ENCODE data around the gene PRKAG2.

Gene PRKAG2

GRCh38 chr7:151633516-151633812 lies 243.5 kb downstream of the PRKAG2 start:
- Histone ChIP-seq H3K27me3 (ENCODE audit: control insufficient read depth in 1 of 2, insufficient read depth in 2 of 2, low read length in 2 of 2) (no peaks in the 10 kb centered on the region), H3K9me3 (ENCODE audit: control insufficient read depth in 2 of 2, low read length in 2 of 2) (peaks cover 0 to 3% of the 10 kb centered on the region in 2 donors), H3K36me3 (ENCODE audit: control insufficient read depth in 2 of 2, insufficient read depth in 2 of 2, low read length in 2 of 2) (no peaks in the 10 kb centered on the region), H3K9ac (ENCODE audit: low read length in 2 of 2) (no peak overlapping the region), H3K27ac (ENCODE audit: low read length) (no peak overlapping the region), H3K4me1 (ENCODE audit: control insufficient read depth, insufficient read depth, low read length) (peaks cover 40% of the 10 kb centered on the region), H3K4me3 (ENCODE audit: low read length in 2 of 2) (no peak overlapping the region)

DNA sequence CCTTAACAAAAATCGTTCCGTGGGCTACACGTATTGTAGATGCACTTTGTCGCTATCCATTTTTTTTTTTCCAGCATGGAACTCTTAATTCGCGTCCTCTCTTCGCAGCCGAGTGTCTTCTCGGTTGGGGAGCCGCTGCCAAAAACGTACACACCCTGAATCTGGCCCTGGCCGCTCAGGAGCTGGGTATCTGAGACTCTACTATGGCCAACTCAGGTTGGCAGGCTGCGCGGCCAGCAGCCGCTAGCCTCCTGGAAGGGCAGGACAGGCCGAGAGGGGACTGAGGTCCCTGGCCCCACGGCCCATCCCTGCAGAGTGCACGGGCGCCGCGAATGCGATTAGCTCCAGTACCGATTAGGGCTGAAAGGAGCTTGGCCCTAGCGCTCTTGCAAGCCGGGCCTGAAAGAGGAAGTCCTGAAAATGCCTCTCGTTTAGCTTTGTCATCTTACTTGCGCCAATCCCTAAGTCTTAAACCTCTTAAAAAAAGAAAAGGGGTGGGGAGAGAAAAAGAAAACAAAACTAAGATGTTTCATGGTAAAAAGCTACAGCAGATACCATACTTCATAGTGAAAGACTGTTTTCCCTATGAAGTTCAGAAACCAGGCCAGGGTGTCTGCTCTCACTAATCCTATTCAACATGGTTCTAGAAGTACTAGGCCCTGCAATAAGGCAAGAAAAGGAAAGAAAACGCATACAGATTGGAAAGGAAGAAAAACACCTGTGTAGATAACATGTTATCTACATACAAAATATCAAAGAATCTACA lies 244.0 kb downstream of the PRKAG2 start:
- Histone ChIP-seq H3K27ac (ENCODE audit: low read length) (peak overlapping the region; percentile 71), H3K4me1 (ENCODE audit: control insufficient read depth, insufficient read depth, low read length) (peaks cover 40% of the 10 kb centered on the region), H3K9me3 (ENCODE audit: control insufficient read depth in 2 of 2, low read length in 2 of 2) (peaks cover 0 to 3% of the 10 kb centered on the region in 2 donors), H3K27me3 (ENCODE audit: control insufficient read depth in 1 of 2, insufficient read depth in 2 of 2, low read length in 2 of 2) (no peaks in the 10 kb centered on the region), H3K36me3 (ENCODE audit: control insufficient read depth in 2 of 2, insufficient read depth in 2 of 2, low read length in 2 of 2) (no peaks in the 10 kb centered on the region), H3K4me3 (ENCODE audit: low read length in 2 of 2) (peak overlapping the region; percentile 48 to 63), H3K9ac (ENCODE audit: low read length in 2 of 2) (peak overlapping the region in 1 of 2 donors; percentile 63)

DNA sequence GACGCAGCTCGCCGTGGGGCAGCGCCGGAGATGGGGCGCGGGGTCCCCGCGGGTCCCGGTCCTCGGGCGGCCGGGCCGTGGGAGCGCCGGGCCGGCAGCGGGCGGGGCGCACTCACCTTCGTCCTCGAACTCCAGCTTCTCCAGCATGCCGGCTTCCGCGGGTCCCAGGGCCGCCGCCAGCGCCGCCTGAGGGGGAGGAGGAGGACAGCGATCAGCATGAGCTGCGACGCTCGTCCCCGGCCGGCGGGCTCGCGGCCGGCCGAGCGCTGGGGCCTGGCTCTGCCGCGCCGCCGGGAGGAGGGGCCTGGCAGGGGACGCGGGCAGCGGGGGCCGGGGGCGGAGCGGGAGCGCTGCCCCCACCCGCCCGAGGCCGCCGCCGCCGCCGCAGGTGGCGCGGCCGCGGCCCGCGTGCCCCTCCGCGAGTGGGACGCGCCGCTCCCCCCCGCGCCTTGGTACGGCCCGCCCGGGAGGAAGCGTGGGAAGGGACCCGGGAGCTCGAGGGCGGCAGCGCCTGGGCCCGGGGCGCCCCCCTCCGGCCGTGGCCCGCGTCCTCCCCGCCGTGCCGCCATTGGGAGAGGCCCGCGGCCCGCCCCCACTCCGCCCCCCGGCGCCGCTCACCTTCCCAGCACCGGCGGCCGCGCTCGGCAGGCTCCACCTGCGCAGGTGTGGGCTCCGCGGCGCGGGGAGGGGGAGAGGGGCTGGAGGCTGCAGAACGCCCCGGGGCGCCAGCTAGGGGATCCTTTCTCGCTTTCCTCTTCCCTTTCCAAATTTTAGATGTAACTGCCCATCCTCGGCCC lies 244.8 kb downstream of the PRKAG2 start:
- Histone ChIP-seq H3K4me1 (ENCODE audit: control insufficient read depth, insufficient read depth, low read length) (peaks cover 38% of the 10 kb centered on the region), H3K36me3 (ENCODE audit: control insufficient read depth in 2 of 2, insufficient read depth in 2 of 2, low read length in 2 of 2) (no peaks in the 10 kb centered on the region), H3K4me3 (ENCODE audit: low read length in 2 of 2) (peak overlapping the region; percentile 48 to 88), H3K27ac (ENCODE audit: low read length) (peak overlapping the region; percentile 92), H3K27me3 (ENCODE audit: control insufficient read depth in 1 of 2, insufficient read depth in 2 of 2, low read length in 2 of 2) (no peaks in the 10 kb centered on the region), H3K9ac (ENCODE audit: low read length in 2 of 2) (peak overlapping the region; percentile 66 to 80), H3K9me3 (ENCODE audit: control insufficient read depth in 2 of 2, low read length in 2 of 2) (peaks cover 0 to 3% of the 10 kb centered on the region in 2 donors)

DNA sequence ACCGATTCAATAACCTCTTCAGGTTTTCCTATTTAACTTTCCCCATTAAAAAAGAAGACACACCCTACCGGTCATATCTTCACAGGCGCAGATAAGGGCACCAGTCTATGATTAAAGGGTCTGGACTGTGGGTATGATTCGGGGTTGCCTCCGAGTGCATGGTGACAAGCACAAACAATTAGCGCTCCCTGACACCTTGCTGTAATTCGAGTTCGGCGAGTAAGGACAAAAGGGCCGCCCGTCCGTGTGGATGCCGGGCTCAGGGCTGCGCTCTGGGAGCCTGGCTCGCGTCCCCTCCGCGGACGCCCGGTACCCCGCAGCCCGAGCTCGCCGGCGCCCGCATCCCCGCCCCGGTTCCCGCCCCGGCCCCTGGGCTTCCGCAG lies 245.4 kb downstream of the PRKAG2 start:
- peak overlapping the region; percentile 92 for H3K27ac ChIP-seq (ENCODE audit: low read length)
- H3K9ac ChIP-seq (ENCODE audit: low read length in 2 of 2) = peak overlapping the region; percentile 80 to 92
- no peaks in the 10 kb centered on the region for H3K27me3 ChIP-seq (ENCODE audit: control insufficient read depth in 1 of 2, insufficient read depth in 2 of 2, low read length in 2 of 2)
- H3K4me1 ChIP-seq (ENCODE audit: control insufficient read depth, insufficient read depth, low read length) = peaks cover 37% of the 10 kb centered on the region
- peaks cover 0 to 3% of the 10 kb centered on the region in 2 donors for H3K9me3 ChIP-seq (ENCODE audit: control insufficient read depth in 2 of 2, low read length in 2 of 2)
- H3K4me3 ChIP-seq (ENCODE audit: low read length in 2 of 2) = peak overlapping the region; percentile 88 to 96
- no peaks in the 10 kb centered on the region for H3K36me3 ChIP-seq (ENCODE audit: control insufficient read depth in 2 of 2, insufficient read depth in 2 of 2, low read length in 2 of 2)

DNA sequence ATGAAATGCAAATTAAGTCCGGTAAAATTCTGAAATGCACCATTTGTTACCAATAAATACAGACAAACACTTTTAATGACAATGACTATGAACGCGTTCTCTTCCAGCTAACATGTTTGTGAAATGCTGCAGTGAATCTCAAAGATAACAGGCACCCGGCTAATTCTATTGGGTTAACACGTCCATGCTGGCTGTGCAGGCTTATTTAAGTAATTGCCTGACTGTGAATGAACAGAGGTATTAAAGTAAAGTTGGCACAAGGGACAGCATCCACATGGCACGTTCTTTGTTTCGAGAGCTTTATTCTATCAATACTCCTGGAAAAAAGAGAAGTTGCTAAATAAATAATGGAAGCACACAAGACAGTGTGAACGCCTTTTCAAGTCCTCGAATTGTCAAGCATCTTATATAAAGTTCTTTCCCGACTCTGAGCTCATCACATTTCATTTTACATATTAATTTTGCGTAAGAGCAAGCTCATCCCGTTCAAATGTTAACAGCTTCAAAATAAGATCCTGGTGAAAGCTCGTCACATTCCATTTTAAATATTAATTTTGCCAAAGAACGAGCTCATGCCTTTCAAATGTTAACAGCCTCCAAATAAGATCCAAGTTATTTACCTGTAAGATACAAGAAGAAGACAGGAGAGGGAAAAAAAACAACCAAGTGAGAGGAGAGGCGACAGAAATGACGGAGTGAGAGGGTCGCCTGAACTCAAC lies 245.9 kb downstream of the PRKAG2 start:
- Histone ChIP-seq H3K4me1 (ENCODE audit: control insufficient read depth, insufficient read depth, low read length) (peaks cover 37% of the 10 kb centered on the region), H3K27ac (ENCODE audit: low read length) (peak overlapping the region; percentile 92), H3K36me3 (ENCODE audit: control insufficient read depth in 2 of 2, insufficient read depth in 2 of 2, low read length in 2 of 2) (no peaks in the 10 kb centered on the region)

DNA sequence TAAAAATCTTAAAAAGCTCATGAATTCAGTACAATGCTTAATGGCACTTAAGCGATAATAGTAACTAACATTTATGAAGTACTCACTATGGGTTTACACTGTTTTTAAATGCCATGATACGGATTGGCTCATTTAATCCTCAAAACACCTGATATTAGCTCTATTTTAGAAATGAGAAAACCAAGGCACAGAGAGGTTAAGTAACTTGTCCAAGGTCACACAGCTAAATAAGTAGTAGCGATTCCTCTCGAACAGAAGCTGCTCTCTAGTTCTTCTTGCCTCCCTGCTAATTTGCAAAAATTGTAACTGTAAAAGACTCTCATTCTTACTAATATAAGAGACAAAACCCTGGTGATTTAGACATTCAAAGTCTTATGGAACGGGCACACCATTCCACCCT lies 246.6 kb downstream of the PRKAG2 start:
- Histone ChIP-seq H3K27ac (ENCODE audit: low read length) (peak overlapping the region; percentile 92), H3K9ac (ENCODE audit: low read length in 2 of 2) (peak overlapping the region; percentile 58 to 80), H3K9me3 (ENCODE audit: control insufficient read depth in 2 of 2, low read length in 2 of 2) (peaks cover 0 to 3% of the 10 kb centered on the region in 2 donors), H3K4me1 (ENCODE audit: control insufficient read depth, insufficient read depth, low read length) (peaks cover 42% of the 10 kb centered on the region), H3K27me3 (ENCODE audit: control insufficient read depth in 1 of 2, insufficient read depth in 2 of 2, low read length in 2 of 2) (no peaks in the 10 kb centered on the region), H3K4me3 (ENCODE audit: low read length in 2 of 2) (peak overlapping the region; percentile 88 to 96), H3K36me3 (ENCODE audit: control insufficient read depth in 2 of 2, insufficient read depth in 2 of 2, low read length in 2 of 2) (no peaks in the 10 kb centered on the region)

More for the DNA sequence above, 245.9 kb downstream of the PRKAG2 start:
- Histone ChIP-seq H3K9ac (ENCODE audit: low read length in 2 of 2) (peak overlapping the region; percentile 80 to 92), H3K27me3 (ENCODE audit: control insufficient read depth in 1 of 2, insufficient read depth in 2 of 2, low read length in 2 of 2) (no peaks in the 10 kb centered on the region), H3K4me3 (ENCODE audit: low read length in 2 of 2) (peak overlapping the region; percentile 88 to 96), H3K9me3 (ENCODE audit: control insufficient read depth in 2 of 2, low read length in 2 of 2) (peaks cover 0 to 3% of the 10 kb centered on the region in 2 donors)

DNA sequence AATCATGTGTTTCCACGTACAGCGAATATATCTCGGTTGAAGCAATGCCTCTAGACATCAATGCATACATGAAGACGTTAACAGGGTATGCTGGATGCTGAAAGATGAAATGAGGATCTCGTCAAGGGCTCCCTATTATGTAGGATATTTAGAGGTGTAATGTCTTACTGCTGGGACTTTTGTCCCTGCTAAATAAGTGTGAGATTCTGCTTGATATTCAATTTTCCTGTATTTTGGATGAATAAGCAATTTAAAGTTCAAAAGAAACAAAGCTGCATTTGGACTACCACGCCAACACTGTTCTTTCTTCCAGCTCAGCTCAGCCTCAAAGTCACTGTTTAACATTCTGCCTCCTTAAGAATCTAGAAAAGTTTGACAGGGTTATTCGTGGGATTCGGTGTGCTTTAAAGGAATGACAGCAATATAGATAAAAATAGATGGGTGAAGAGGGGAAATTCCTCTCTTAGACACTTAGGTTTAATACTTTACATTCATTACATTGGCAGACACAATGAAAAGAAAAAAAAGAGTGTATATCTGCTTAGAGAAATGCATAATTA lies 247.1 kb downstream of the PRKAG2 start:
- Histone ChIP-seq H3K4me3 (ENCODE audit: low read length in 2 of 2) (peak overlapping the region; percentile 44 to 96), H3K27me3 (ENCODE audit: control insufficient read depth in 1 of 2, insufficient read depth in 2 of 2, low read length in 2 of 2) (no peaks in the 10 kb centered on the region), H3K27ac (ENCODE audit: low read length) (peak overlapping the region; percentile 73), H3K9ac (ENCODE audit: low read length in 2 of 2) (peak overlapping the region in 1 of 2 donors; percentile 44), H3K36me3 (ENCODE audit: control insufficient read depth in 2 of 2, insufficient read depth in 2 of 2, low read length in 2 of 2) (no peaks in the 10 kb centered on the region), H3K9me3 (ENCODE audit: control insufficient read depth in 2 of 2, low read length in 2 of 2) (peaks cover 0 to 3% of the 10 kb centered on the region in 2 donors), H3K4me1 (ENCODE audit: control insufficient read depth, insufficient read depth, low read length) (peaks cover 46% of the 10 kb centered on the region)

- Histone ChIP-seq H3K4me3 (ENCODE audit: low read length in 2 of 2) (peak overlapping the region; percentile 28 to 44), H3K9ac (ENCODE audit: low read length in 2 of 2) (peak overlapping the region; percentile 44 to 60), H3K4me1 (ENCODE audit: control insufficient read depth, insufficient read depth, low read length) (peaks cover 46% of the 10 kb centered on the region), H3K9me3 (ENCODE audit: control insufficient read depth in 2 of 2, low read length in 2 of 2) (peaks cover 0 to 3% of the 10 kb centered on the region in 2 donors), H3K27ac (ENCODE audit: low read length) (peak overlapping the region; percentile 73), H3K27me3 (ENCODE audit: control insufficient read depth in 1 of 2, insufficient read depth in 2 of 2, low read length in 2 of 2) (no peaks in the 10 kb centered on the region), H3K36me3 (ENCODE audit: control insufficient read depth in 2 of 2, insufficient read depth in 2 of 2, low read length in 2 of 2) (no peaks in the 10 kb centered on the region)
These were observed 247.9 kb downstream of the PRKAG2 start for GRCh38 chr7:151628846-151629604.

DNA sequence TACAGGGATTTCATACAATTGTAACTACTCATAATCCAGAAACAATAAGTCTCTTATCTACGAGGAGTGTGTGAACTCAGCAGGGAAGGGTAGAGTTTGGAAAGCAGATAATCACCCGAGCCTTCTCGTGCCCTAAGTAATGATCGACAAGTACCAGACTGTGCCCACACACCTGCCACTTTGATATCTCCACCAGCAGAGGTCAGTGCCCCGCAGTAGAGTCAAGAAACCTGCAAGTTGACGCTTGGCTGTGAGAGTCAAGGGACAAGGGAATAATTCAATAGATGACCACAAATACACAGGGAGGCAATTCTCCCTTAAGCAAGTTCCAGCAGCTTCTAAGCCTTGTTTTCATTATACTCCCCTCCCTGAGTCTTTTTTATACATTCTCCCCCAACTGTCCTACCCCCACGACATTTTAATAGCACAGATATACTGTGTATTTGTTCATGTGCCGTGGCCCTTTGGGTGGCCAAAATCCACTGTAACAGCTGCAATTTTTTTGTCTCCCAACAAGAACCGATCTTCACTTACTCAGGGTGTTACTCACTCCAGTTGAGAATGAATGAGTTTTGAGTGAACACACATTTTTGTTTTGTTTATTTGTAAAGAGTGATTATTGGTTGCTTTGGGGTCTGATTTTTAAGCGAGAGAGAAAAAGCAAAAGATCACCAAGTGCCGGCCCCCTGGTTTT lies 250.3 kb downstream of the PRKAG2 start:
- no peaks in the 10 kb centered on the region for H3K27me3 ChIP-seq (ENCODE audit: control insufficient read depth in 1 of 2, insufficient read depth in 2 of 2, low read length in 2 of 2)
- peaks cover 45% of the 10 kb centered on the region for H3K4me1 ChIP-seq (ENCODE audit: control insufficient read depth, insufficient read depth, low read length)
- H3K4me3 ChIP-seq (ENCODE audit: low read length in 2 of 2) = no peak overlapping the region
- H3K27ac ChIP-seq (ENCODE audit: low read length) = no peak overlapping the region
- no peaks in the 10 kb centered on the region for H3K36me3 ChIP-seq (ENCODE audit: control insufficient read depth in 2 of 2, insufficient read depth in 2 of 2, low read length in 2 of 2)
- H3K9ac ChIP-seq (ENCODE audit: low read length in 2 of 2) = no peak overlapping the region
- H3K9me3 ChIP-seq (ENCODE audit: control insufficient read depth in 2 of 2, low read length in 2 of 2) = no peaks in the 10 kb centered on the region

Data from stomach smooth muscle (tissue), 2 donors.